Glutamatergic neuron (in vitro differentiated cells): ENCODE data around the gene NCOA7. TPM values are rescaled to one million over a fixed set of nuclear protein-coding genes. Genes with fewer than 3 reads are reported as not detected.
"Not testable (repeated sequence)": the region's sequence is repeated elsewhere in the genome, so short reads cannot be mapped to it uniquely, and the experiment has no call there.

Experiments
- DNase-seq: peaks from one replicate; pipeline ENCODE4 v3.0.0; 2022
- H3K27ac Mint-ChIP-seq: one replicate; pipeline ENCODE4 v1.8.0; 2020; ENCODE audit warnings: mild to moderate bottlenecking, mixed read lengths, inconsistent platforms; ENCODE audit not compliant: unreplicated experiment
- H3K27me3 Mint-ChIP-seq: one replicate; pipeline ENCODE4 v1.8.0; 2020; ENCODE audit warnings: mild to moderate bottlenecking, moderate library complexity, mixed read lengths, inconsistent platforms; ENCODE audit not compliant: unreplicated experiment
- H3K36me3 Mint-ChIP-seq: one replicate; pipeline ENCODE4 v1.8.0; 2020; ENCODE audit warnings: mild to moderate bottlenecking, mixed read lengths, inconsistent platforms; ENCODE audit not compliant: unreplicated experiment
- H3K4me1 Mint-ChIP-seq: one replicate; pipeline ENCODE4 v1.8.0; 2020; ENCODE audit warnings: mild to moderate bottlenecking, low read depth, mixed read lengths, inconsistent platforms; ENCODE audit not compliant: unreplicated experiment
- H3K4me3 Mint-ChIP-seq: one replicate; pipeline ENCODE4 v1.8.0; 2020; ENCODE audit warnings: mild to moderate bottlenecking, mixed read lengths, inconsistent platforms; ENCODE audit not compliant: unreplicated experiment
- H3K9me3 Mint-ChIP-seq: one replicate; pipeline ENCODE4 v1.8.0; 2020; ENCODE audit warnings: mild to moderate bottlenecking, moderate library complexity, mixed read lengths, inconsistent platforms; ENCODE audit not compliant: unreplicated experiment
- total RNA-seq: library from RNA; stranded (reverse); fragmentation: NEBNext Ultra II Directional; extraction: Animal tissue kit (Norgen Biotek cat#: 25700); gene quantifications from one replicate; pipeline ENCODE4 v1.2.1, GENCODE V29; 2021; ENCODE audit not compliant: unreplicated experiment
- TF ChIP-seq, protein P1 (sequence below): fragments of 200-600 bp; sonication (generic); IDR thresholded peaks from one replicate; pipeline ENCODE4 v1.5.0; 2021; ENCODE audit not compliant: partially characterized antibody, unreplicated experiment

The NCOA7 gene
- total RNA-seq, 1 donor from 2014 or later = 23.5 TPM

DNA sequence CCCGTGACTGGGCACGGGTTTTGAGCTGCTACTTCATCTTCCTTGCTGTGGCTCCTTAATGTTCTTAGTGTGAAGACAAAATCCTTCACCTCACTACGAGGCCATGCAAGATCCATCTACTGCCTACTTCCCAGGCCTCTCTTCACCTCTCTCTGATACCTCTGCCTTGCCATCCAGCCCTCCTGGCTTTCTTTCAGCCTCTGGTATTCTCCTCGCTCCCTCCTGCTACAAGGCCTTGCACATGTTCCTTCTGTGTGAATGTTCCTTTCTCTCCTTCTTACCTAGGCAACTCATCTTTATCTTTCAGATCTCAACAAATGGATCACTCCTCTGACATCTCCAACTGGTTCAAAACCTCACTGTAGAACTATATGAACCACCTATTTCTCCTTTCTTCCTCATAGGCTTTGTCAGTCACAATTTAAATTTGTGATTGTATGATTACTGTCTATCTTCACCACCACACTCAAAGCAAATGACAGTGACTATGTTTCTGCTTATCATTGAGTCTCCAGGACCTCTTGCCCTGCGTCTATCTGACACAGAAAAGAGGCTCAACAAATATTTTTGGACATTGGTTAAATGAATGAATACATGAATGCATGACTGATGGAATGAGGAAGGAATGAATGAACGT lies 21.5 kb upstream of the NCOA7 start:
- TF ChIP-seq, protein P1, sequence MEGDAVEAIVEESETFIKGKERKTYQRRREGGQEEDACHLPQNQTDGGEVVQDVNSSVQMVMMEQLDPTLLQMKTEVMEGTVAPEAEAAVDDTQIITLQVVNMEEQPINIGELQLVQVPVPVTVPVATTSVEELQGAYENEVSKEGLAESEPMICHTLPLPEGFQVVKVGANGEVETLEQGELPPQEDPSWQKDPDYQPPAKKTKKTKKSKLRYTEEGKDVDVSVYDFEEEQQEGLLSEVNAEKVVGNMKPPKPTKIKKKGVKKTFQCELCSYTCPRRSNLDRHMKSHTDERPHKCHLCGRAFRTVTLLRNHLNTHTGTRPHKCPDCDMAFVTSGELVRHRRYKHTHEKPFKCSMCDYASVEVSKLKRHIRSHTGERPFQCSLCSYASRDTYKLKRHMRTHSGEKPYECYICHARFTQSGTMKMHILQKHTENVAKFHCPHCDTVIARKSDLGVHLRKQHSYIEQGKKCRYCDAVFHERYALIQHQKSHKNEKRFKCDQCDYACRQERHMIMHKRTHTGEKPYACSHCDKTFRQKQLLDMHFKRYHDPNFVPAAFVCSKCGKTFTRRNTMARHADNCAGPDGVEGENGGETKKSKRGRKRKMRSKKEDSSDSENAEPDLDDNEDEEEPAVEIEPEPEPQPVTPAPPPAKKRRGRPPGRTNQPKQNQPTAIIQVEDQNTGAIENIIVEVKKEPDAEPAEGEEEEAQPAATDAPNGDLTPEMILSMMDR = no peak
- peaks cover 2% of the 10 kb centered on the region for H3K27me3 Mint-ChIP-seq
- no peak overlapping the region for H3K27ac Mint-ChIP-seq
- H3K36me3 Mint-ChIP-seq = no peaks in the 10 kb centered on the region
- H3K9me3 Mint-ChIP-seq = peaks cover 3% of the 10 kb centered on the region
- peaks cover 2% of the 10 kb centered on the region for H3K4me1 Mint-ChIP-seq
- H3K4me3 Mint-ChIP-seq = no peak overlapping the region
- no peak for DNase-seq

DNA sequence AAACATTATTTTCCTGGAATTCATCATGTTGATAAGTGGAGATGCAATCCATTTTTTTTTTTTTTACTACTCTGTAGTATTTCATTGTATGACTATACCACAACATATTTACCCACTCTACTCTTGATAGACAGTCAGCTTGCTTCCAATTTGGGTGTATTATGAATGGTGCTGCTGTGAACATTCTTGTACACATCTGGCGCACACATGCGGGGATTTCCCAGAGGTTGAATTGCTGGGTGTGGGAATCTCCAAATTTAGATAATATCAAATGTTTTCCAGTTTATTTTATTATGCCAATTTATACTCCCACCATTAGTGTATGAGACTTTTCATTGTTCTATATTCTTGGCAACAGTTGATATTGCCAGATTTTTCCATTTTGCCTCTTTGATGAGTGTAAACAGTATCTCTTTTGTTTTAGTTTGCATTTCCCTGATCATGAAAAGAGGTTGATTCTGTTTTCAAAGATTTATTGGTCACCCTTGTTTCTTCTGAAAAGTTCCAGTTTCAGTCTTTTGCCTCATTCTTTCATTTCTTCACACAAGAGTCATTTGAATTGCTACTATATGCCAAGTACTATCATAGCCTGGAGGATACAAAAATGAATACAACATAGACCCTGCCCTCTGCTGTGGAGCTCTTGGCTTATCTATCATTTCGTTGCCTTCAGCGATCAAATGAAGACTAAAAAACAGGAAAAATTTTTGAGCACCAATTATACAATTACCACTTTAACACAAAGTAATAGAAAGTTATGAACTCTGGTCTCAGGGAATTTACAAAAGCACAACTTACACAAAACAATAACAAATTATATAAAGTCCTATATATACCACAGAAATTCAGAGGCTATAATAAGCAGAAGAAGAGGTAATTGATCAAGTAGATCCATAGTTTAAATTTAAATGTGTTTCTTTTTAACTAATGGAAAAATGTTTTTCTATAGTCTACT lies 17.1 kb upstream of the NCOA7 start:
- Mint-ChIP-seq H3K36me3 (no peaks in the 10 kb centered on the region), H3K9me3 (peaks cover 10% of the 10 kb centered on the region), H3K27ac (no peak overlapping the region), H3K4me1 (peaks cover 8% of the 10 kb centered on the region), H3K27me3 (peaks cover 4% of the 10 kb centered on the region), H3K4me3 (no peak overlapping the region)
- TF ChIP-seq, protein P1 = no peak
- no peak for DNase-seq

DNA sequence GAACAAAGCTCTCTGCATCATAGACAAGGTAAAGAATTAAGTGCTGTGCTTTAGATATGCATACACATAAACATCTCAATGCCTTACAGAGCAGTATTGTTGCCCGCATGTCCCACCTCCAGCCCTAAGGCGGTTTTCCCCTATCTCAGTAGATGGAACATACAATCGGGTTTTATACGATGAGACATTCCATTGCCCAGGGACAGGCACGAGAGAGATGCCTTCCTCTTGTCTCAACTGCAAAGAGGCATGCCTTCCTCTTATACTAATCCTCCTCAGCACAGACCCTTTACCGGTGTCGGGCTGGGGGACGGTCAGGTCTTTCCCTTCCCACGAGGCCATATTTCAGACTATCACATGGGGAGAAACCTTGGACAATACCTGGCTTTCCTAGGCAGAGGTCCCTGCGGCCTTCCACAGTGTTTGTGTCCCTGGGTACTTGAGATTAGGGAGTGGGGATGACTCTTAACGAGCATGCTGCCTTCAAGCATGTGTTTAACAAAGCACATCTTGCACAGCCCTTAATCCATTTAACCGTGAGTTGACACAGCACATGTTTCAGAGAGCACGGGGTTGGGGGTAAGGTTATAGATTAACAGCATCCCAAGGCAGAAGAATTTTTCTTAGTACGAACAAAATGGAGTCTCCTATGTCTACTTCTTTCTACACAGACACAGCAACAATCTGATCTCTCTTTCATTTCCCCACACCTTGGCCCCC lies 14.5 kb upstream of the NCOA7 start:
- not testable (repeated sequence) for H3K4me1 Mint-ChIP-seq, H3K36me3 Mint-ChIP-seq, H3K27me3 Mint-ChIP-seq, DNase-seq, H3K9me3 Mint-ChIP-seq
- peak overlapping the region; percentile 95 for H3K27ac Mint-ChIP-seq
- peak overlapping the region; percentile 74 for H3K4me3 Mint-ChIP-seq

DNA sequence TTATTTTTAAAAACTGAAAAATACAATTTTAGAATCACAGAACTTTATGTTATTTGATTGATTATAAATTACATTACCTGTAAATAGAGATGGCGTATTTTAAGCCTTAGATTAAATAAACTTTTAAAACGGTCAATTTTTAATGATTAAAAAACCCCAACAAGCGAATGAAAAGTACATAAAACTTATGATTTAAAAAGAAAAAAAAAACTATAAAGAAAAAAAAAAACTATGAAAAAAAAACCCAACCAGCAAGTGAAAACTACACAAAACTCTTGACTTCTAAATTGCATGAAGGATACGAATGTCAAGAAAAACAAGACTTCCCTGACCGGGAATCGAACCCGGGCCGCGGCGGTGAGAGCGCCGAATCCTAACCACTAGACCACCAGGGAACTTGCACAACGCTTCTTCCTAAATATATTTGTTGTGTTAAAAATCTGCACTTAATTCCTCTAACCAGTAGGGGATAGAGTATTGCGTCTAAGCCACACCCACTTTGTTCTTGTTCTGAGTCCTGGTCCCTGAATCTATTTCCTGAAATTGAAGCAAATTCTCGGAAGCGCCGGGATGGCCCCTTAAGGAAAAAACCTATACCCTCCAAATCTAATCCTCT lies 10.7 kb upstream of the NCOA7 start:
- peaks cover 3% of the 10 kb centered on the region for H3K27me3 Mint-ChIP-seq
- no peak overlapping the region for H3K27ac Mint-ChIP-seq
- peaks cover 6% of the 10 kb centered on the region for H3K4me1 Mint-ChIP-seq
- no peaks in the 10 kb centered on the region for H3K36me3 Mint-ChIP-seq
- TF ChIP-seq, protein P1 = no peak
- DNase-seq = peak; percentile 79
- H3K9me3 Mint-ChIP-seq = peaks cover 8% of the 10 kb centered on the region
- H3K4me3 Mint-ChIP-seq = no peak overlapping the region
